Glomerular endothelial cell (primary cell): ENCODE data around the gene CCAR1. TPM values are rescaled to one million over a fixed set of nuclear protein-coding genes. Genes with fewer than 3 reads are reported as not detected.
"Not testable (repeated sequence)": the region's sequence is repeated elsewhere in the genome, so short reads cannot be mapped to it uniquely, and the experiment has no call there.

Experiments
- DNase-seq: peaks from one replicate; pipeline ENCODE4 v3.0.0-alpha.2; 2011; ENCODE audit warnings: low read depth, low spot score; ENCODE audit errors: extremely low read depth
- total RNA-seq: library from RNA; depleted of rRNA; stranded (reverse); fragments of >200 nt; gene quantifications from 2 replicates; pipeline ENCODE4 v1.2.3, GENCODE V29; 2015

CCAR1 gene
- total RNA-seq, 1 donor from 2014 or later, result 66.8 TPM

GRCh38 chr10:68827592-68827959 is 106.5 kb downstream of the CCAR1 start:
- DNase-seq, result not testable (repeated sequence)

- not testable (repeated sequence) for DNase-seq
Observed at GRCh38 chr10:68828083-68828601, 107.1 kb downstream of the CCAR1 start.

- DNase-seq, result no peak
Observed at GRCh38 chr10:68828833-68829232, 107.8 kb downstream of the CCAR1 start.

GRCh38 chr10:68829521-68829920 is 108.5 kb downstream of the CCAR1 start:
- DNase-seq, result no peak

GRCh38 chr10:68829952-68830351 is 108.9 kb downstream of the CCAR1 start:
- DNase-seq, result no peak

GRCh38 chr10:68831961-68832455 is 111.0 kb downstream of the CCAR1 start:
- DNase-seq, result no peak

GRCh38 chr10:68832601-68833000 is 111.6 kb downstream of the CCAR1 start:
- DNase-seq, result no peak

- DNase-seq, result no peak
Observed at GRCh38 chr10:68837626-68838322, 116.7 kb downstream of the CCAR1 start.

- not testable (repeated sequence) for DNase-seq
Observed at GRCh38 chr10:68840650-68841049, 119.6 kb downstream of the CCAR1 start.

Other genes starting within 250 kb of the CCAR1 start
- gene DNA2, start 249.3 kb upstream of the CCAR1 start, total RNA-seq, result 4.6 and 6.2 TPM in 2 replicates
- gene SLC25A16, start 193.7 kb upstream of the CCAR1 start, total RNA-seq, result 12.1 and 30.1 TPM in 2 replicates
- 2.1 and 2.4 TPM in 2 replicates for gene TET1, start 160.9 kb upstream of the CCAR1 start, total RNA-seq
- gene STOX1, start 106.3 kb downstream of the CCAR1 start, total RNA-seq, result 0.10 TPM in 1 of 2 replicates, not detected in the other
- 19.8 and 22.7 TPM in 2 replicates for gene DDX50, start 180.1 kb downstream of the CCAR1 start, total RNA-seq
- gene DDX21, start 234.9 kb downstream of the CCAR1 start, total RNA-seq, result 58.5 and 70.5 TPM in 2 replicates